GM23338 (cell line): Measurements from ENCODE around the gene RAB11FIP4. TPM values are rescaled to one million over a fixed set of nuclear protein-coding genes. Genes with fewer than 3 reads are reported as not detected.

Experiments used
- ATAC-seq: fragments of 200-7000 bp; cut with Tn5 transposase; 3 replicates; pipeline ENCODE4 v1.9.1; 2020
- DNase-seq: peaks from one replicate; pipeline ENCODE4 v3.0.0-alpha.2; 2015; ENCODE audit warnings: low spot score
- H2AFZ ChIP-seq: fragments of 200-600 bp; sonication (generic); 2 replicates; pipeline ENCODE4 v1.8.0; 2016; ENCODE audit warnings: antibody characterized with exemption, mild to moderate bottlenecking, moderate library complexity
- H3F3A ChIP-seq: fragments of 200-600 bp; sonication (generic); replicated peaks from 2 replicates; pipeline ENCODE4 v1.8.0; 2017; ENCODE audit warnings: antibody characterized with exemption, mixed run types, low read depth
- H3K27ac ChIP-seq: fragments of 200-600 bp; sonication (generic); 2 replicates; pipeline ENCODE4 v1.6.1; 2016; ENCODE audit warnings: low read depth
- H3K27me3 ChIP-seq: fragments of 200-600 bp; sonication (generic); 2 replicates; pipeline ENCODE4 v1.8.0; 2016; ENCODE audit warnings: mild to moderate bottlenecking, mixed run types, moderate library complexity; ENCODE audit not compliant: insufficient read depth
- H3K36me3 ChIP-seq: fragments of 200-600 bp; sonication (generic); 2 replicates; pipeline ENCODE4 v1.8.0; 2016; ENCODE audit warnings: mild to moderate bottlenecking; ENCODE audit not compliant: insufficient read depth
- H3K4me1 ChIP-seq: fragments of 200-600 bp; sonication (generic); 2 replicates; pipeline ENCODE4 v1.8.0; 2016; ENCODE audit warnings: mild to moderate bottlenecking, moderate library complexity; ENCODE audit not compliant: insufficient read depth
- H3K4me2 ChIP-seq: fragments of 200-600 bp; sonication (generic); 2 replicates; pipeline ENCODE4 v1.7.1; 2017; ENCODE audit warnings: mixed run types
- H3K4me3 ChIP-seq: fragments of 200-600 bp; sonication (generic); 2 replicates; pipeline ENCODE4 v1.6.1; 2016; ENCODE audit warnings: mixed run types
- H3K79me2 ChIP-seq: fragments of 200-600 bp; sonication (generic); replicated peaks from 2 replicates; pipeline ENCODE4 v1.8.0; 2017; ENCODE audit warnings: mild to moderate bottlenecking; ENCODE audit not compliant: insufficient read depth
- H3K9me2 ChIP-seq: fragments of 200-600 bp; sonication (generic); 2 replicates; pipeline ENCODE4 v1.8.0; 2017; ENCODE audit not compliant: insufficient read depth
- H4K20me1 ChIP-seq: fragments of 200-600 bp; sonication (generic); replicated peaks from 2 replicates; pipeline ENCODE4 v1.8.0; 2017; ENCODE audit warnings: mild to moderate bottlenecking; ENCODE audit not compliant: insufficient read depth
- H3K27ac Mint-ChIP-seq: 2 replicates; pipeline ENCODE4 v1.8.0; 2020; ENCODE audit warnings: inconsistent platforms, mild to moderate bottlenecking, moderate library complexity, mixed read lengths
- H3K27me3 Mint-ChIP-seq: 3 replicates; pipeline ENCODE4 v1.8.0; 2022; ENCODE audit warnings: low read depth, mild to moderate bottlenecking, moderate library complexity, mixed read lengths, inconsistent platforms; ENCODE audit not compliant: insufficient read depth, poor library complexity
- H3K36me3 Mint-ChIP-seq: 3 replicates; pipeline ENCODE4 v1.8.0; 2021; ENCODE audit warnings: low read depth, mild to moderate bottlenecking, inconsistent platforms, moderate library complexity, mixed read lengths
- H3K4me1 Mint-ChIP-seq: 3 replicates; pipeline ENCODE4 v1.8.0; 2020; ENCODE audit warnings: mild to moderate bottlenecking, inconsistent platforms, mixed read lengths
- H3K4me3 Mint-ChIP-seq: 3 replicates; pipeline ENCODE4 v1.8.0; 2021; ENCODE audit warnings: moderate library complexity, mild to moderate bottlenecking, inconsistent platforms, mixed read lengths
- H3K9me3 Mint-ChIP-seq: 3 replicates; pipeline ENCODE4 v1.8.0; 2020; ENCODE audit warnings: moderate library complexity, mild to moderate bottlenecking, inconsistent platforms, mixed read lengths
- EZH2 ChIP-seq: fragments of 200-600 bp; sonication (generic); IDR thresholded peaks from one replicate; pipeline ENCODE4 v1.8.0; 2017; ENCODE audit warnings: antibody characterized with exemption, mild to moderate bottlenecking, low read depth; ENCODE audit not compliant: unreplicated experiment
- JUNB ChIP-seq: IDR thresholded peaks from one replicate; pipeline ENCODE4 v1.6.1; 2016; ENCODE audit warnings: antibody characterized with exemption; ENCODE audit not compliant: unreplicated experiment
- polyA plus RNA-seq: library from polyadenylated mRNA; unstranded; fragments of >200 nt; fragmentation: Nextera tagmentation; extraction: Ambion mirVana; gene quantifications from 2 replicates; pipeline ENCODE4 v1.2.1, GENCODE V29; 2016
- total RNA-seq: library from RNA; depleted of rRNA; stranded (reverse); fragments of >200 nt; shearing (Covaris generic); gene quantifications from 2 replicates; pipeline ENCODE4 v1.2.3, GENCODE V29; 2014
- TF ChIP-seq, protein P1 (sequence below): IDR thresholded peaks from one replicate; pipeline ENCODE4 v1.6.1; 2018; ENCODE audit warnings: antibody characterized with exemption; ENCODE audit not compliant: unreplicated experiment

RAB11FIP4 gene
- total and polyA plus RNA-seq, 2 experiments from 2014 or later, result 26.0 to 65.6 TPM

DNA sequence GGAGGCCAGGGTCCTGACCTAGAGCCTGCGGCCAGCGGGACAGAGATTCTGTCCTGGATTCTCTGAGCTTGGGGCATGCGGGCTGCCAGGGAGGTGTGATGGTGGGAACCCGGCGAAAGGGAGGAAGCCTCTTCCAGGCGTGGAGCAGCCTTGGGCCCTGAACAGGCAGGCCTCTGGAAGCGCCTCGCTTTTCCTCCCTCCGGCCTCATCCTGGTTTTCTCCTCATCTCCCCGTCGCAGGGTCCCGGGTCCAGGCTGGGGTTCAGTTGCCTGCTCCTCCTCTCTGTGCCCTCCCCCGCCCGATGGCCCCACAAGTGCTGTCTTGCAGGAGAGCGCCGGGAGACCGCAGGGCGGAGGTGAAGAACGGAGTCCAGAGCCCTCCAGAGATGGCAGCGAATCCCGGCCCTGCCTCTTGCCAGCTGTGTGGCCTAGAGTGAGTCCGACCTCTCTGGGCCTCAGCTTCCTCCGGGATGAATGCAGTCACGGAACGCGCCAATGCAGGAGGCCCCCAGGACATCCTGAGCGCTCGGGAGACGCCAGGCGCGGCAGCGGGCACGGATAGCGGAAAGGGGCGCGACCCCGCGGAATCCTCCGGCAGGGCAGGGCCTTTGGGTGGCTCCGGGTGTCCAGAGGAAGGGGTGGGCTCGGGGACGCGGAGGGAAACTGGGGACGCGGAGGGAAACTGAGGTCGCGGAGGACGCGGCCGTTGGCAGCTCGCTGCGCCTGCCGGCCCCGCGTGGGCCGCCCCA, 553 bp upstream of the RAB11FIP4 start:
- H3K27me3 Mint-ChIP-seq, result peaks cover 30% of the 10 kb centered on the region
- H3K4me3 Mint-ChIP-seq, result peak overlapping the region; percentile 79
- H3K27ac Mint-ChIP-seq, result no peak overlapping the region
- ATAC-seq (peak; percentile 19), DNase-seq (peak; percentile 55)
- Histone ChIP-seq H2AFZ (peak overlapping the region; percentile 91; the same call in 1 of the 2 replicates), H4K20me1 (no peaks in the 10 kb centered on the region; the same call in 1 of the 2 replicates), H3K4me1 (peaks cover 7% of the 10 kb centered on the region; the same call in 1 of the 2 replicates), H3K36me3 (no peaks in the 10 kb centered on the region), H3F3A (peaks cover 9% of the 10 kb centered on the region; the same call in 1 of the 2 replicates), H3K27me3 (peaks cover 32% of the 10 kb centered on the region), H3K4me2 (peak overlapping the region; percentile 81), H3K4me3 (peak overlapping the region; percentile 67), H3K79me2 (no peaks in the 10 kb centered on the region), H3K27ac (no peak overlapping the region), H3K9me2 (no peaks in the 10 kb centered on the region)
- H3K36me3 Mint-ChIP-seq, result no peaks in the 10 kb centered on the region; the same call in 2 of the 3 replicates
- H3K9me3 Mint-ChIP-seq, result no peaks in the 10 kb centered on the region
- peaks cover 13% of the 10 kb centered on the region for H3K4me1 Mint-ChIP-seq
- TF ChIP-seq EZH2 (peak; percentile 31), JUNB (no peak)

DNA sequence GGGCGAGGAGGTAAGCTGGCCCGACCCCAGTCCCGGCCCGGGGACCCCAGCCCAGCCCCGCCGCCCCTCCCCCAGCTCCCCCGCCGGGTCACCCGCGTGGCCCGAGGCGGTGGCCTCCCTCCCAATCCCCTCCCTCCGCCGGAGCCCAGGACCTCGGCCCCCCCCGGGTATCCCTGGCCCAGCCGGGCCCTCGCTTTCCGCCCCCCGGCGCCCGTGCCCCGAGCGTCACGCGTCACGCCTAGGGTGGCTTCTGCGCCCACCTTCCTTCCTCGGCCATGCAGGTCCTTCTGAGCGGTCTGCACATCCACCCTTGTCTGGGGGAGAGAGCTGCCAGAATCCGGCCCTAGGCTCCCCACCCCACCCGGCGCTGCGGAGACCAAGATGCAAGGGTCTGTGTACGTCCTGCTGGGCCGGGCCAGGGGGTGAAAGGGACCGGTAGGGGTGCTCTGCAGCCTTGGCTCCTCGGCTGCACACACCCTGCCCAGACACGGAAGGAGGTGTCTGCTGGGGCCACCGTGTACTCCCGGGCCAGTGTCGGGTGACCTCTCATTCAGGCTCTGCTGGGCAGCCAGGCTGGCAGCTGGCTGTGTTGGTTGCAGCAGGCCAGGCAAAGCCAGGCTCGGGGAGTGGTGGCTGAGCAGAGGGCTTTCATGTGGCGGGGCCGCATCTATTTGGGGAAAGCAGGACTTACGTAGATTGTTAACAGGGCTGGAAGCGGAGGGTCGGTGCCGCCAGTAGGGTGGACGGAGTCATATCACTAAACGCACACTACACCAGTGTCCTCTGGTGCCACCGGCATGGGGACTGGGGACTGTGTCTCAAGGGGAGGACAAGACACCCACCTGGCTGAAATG, 754 bp downstream of the RAB11FIP4 start:
- H3K79me2 ChIP-seq, result no peaks in the 10 kb centered on the region
- Mint-ChIP-seq H3K27ac (no peak overlapping the region), H3K27me3 (peaks cover 33% of the 10 kb centered on the region), H3K4me1 (peaks cover 13% of the 10 kb centered on the region), H3K4me3 (peak overlapping the region; percentile 65), H3K9me3 (no peaks in the 10 kb centered on the region), H3K36me3 (no peaks in the 10 kb centered on the region; the same call in 2 of the 3 replicates)
- H3K4me1 ChIP-seq, result peaks cover 7% of the 10 kb centered on the region; the same call in 1 of the 2 replicates
- peak overlapping the region; percentile 66 for H3K4me3 ChIP-seq
- no peaks in the 10 kb centered on the region for H3K9me2 ChIP-seq
- no peaks in the 10 kb centered on the region for H3K36me3 ChIP-seq
- peaks cover 32% of the 10 kb centered on the region for H3K27me3 ChIP-seq
- peak overlapping the region; percentile 87 for H3K4me2 ChIP-seq
- no peaks in the 10 kb centered on the region; the same call in 1 of the 2 replicates for H4K20me1 ChIP-seq
- 0 out of 2 replicates have a peak overlapping the region, but pooled peaks have one; percentile 59 for H2AFZ ChIP-seq
- H3F3A ChIP-seq, result peaks cover 9% of the 10 kb centered on the region; the same call in 1 of the 2 replicates
- ATAC-seq (peak; percentile 5; the same call in 2 of the 3 replicates), DNase-seq (peak; percentile 28)
- H3K27ac ChIP-seq, result no peak overlapping the region
- TF ChIP-seq, protein P1, sequence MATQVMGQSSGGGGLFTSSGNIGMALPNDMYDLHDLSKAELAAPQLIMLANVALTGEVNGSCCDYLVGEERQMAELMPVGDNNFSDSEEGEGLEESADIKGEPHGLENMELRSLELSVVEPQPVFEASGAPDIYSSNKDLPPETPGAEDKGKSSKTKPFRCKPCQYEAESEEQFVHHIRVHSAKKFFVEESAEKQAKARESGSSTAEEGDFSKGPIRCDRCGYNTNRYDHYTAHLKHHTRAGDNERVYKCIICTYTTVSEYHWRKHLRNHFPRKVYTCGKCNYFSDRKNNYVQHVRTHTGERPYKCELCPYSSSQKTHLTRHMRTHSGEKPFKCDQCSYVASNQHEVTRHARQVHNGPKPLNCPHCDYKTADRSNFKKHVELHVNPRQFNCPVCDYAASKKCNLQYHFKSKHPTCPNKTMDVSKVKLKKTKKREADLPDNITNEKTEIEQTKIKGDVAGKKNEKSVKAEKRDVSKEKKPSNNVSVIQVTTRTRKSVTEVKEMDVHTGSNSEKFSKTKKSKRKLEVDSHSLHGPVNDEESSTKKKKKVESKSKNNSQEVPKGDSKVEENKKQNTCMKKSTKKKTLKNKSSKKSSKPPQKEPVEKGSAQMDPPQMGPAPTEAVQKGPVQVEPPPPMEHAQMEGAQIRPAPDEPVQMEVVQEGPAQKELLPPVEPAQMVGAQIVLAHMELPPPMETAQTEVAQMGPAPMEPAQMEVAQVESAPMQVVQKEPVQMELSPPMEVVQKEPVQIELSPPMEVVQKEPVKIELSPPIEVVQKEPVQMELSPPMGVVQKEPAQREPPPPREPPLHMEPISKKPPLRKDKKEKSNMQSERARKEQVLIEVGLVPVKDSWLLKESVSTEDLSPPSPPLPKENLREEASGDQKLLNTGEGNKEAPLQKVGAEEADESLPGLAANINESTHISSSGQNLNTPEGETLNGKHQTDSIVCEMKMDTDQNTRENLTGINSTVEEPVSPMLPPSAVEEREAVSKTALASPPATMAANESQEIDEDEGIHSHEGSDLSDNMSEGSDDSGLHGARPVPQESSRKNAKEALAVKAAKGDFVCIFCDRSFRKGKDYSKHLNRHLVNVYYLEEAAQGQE, result no peak
- TF ChIP-seq EZH2, result peak; percentile 46
